GM12878 (cell line): ENCODE data around the gene SORCS2. TPM values are rescaled to one million over a fixed set of nuclear protein-coding genes. Genes with fewer than 3 reads are reported as not detected.

Experiments
- ATAC-seq: fragments of 200-7000 bp; cut with Tn5 transposase; 3 replicates; pipeline ENCODE4 v1.9.1; 2020; ENCODE audit warnings: mild to moderate bottlenecking, moderate library complexity
- BruUV-seq: library from RNA; stranded (reverse); fragments of 400-500 nt; replicated peaks from 2 replicates; lab custom pipeline; 2021; lab: Mats Ljungman, UMichigan
- CTCF ChIA-PET: fragments of 300-600 bp; sonication (Branson Sonifier 250); formaldehyde crosslinking; extraction: SDS; loops from one replicate; lab custom pipeline; 2021; ENCODE audit warnings: inconsistent platforms; lab: Yijun Ruan, JAX
- POLR2A ChIA-PET: fragments of 350-600 bp; formaldehyde crosslinking; extraction: SDS; loops from one replicate; lab custom pipeline; 2021; ENCODE audit warnings: inconsistent platforms; lab: Charles Lee
- RAD21 ChIA-PET: fragments of 300-600 bp; sonication (Branson Sonifier 250); formaldehyde crosslinking; loops from one replicate; lab custom pipeline; 2023; ENCODE audit warnings: antibody characterized with exemption; ENCODE audit not compliant: unreplicated experiment; lab: Charles Lee
- SMC1A ChIA-PET: fragments of 300-600 bp; sonication (Branson Sonifier 250); formaldehyde crosslinking; loops from one replicate; lab custom pipeline; 2023; ENCODE audit not compliant: unreplicated experiment, uncharacterized antibody; lab: Charles Lee
- DNase-seq: peaks from one replicate; pipeline ENCODE4 v3.0.0-alpha.2; 2011; ENCODE audit warnings: low read depth, low spot score
- FAIRE-seq: peaks from 3 replicates; lab custom pipeline; 2011; peaks lifted over from hg19 to GRCh38; lab: Jason Lieb, UNC
- H2AFZ ChIP-seq: 2 replicates; pipeline ENCODE4 v1.6.0; 2011; ENCODE audit warnings: low read depth, low read length, control low read depth; ENCODE audit not compliant: control insufficient read depth
- H3K27ac ChIP-seq: 2 replicates; pipeline ENCODE4 v1.5.1; 2011; ENCODE audit warnings: control low read depth; ENCODE audit not compliant: control insufficient read depth, insufficient read depth
- H3K27me3 ChIP-seq, 2 experiments: replicated peaks in 1 of 2; 2 replicates each; pipeline versions ENCODE4 v1.6.0 to v1.6.1; 2011; ENCODE audit warnings: low read length in 1 of 2; ENCODE audit not compliant: control insufficient read depth in 2 of 2, insufficient read depth in 2 of 2
- H3K36me3 ChIP-seq, 2 experiments: 2 replicates each; pipeline ENCODE4 v1.5.1; 2011; ENCODE audit warnings: low read length in 1 of 2; ENCODE audit not compliant: control insufficient read depth in 2 of 2, insufficient read depth in 2 of 2
- H3K4me1 ChIP-seq: 2 replicates; pipeline ENCODE4 v1.6.1; 2011; ENCODE audit warnings: mild to moderate bottlenecking, low read length, moderate library complexity, mixed read lengths; ENCODE audit not compliant: control insufficient read depth, insufficient read depth
- H3K4me2 ChIP-seq: 2 replicates; pipeline ENCODE4 v1.6.0; 2011; ENCODE audit warnings: control low read depth; ENCODE audit not compliant: control insufficient read depth, insufficient read depth
- H3K4me3 ChIP-seq: fragments of 200-600 bp; sonication (generic); 2 replicates; pipeline ENCODE4 v1.5.1; 2016
- H3K79me2 ChIP-seq: 2 replicates; pipeline ENCODE4 v1.6.0; 2011; ENCODE audit warnings: low read length; ENCODE audit not compliant: control insufficient read depth, insufficient read depth
- H3K9ac ChIP-seq: 2 replicates; pipeline ENCODE4 v1.8.0; 2011; ENCODE audit warnings: low read length, control low read depth, mixed read lengths; ENCODE audit not compliant: control insufficient read depth, insufficient read depth
- H3K9me3 ChIP-seq: replicated peaks from 3 replicates; pipeline ENCODE4 v1.5.1; 2011; ENCODE audit warnings: mild to moderate bottlenecking, low read length; ENCODE audit not compliant: control insufficient read depth, insufficient read depth
- H4K20me1 ChIP-seq: 2 replicates; pipeline ENCODE4 v1.6.0; 2011; ENCODE audit not compliant: control insufficient read depth, insufficient read depth
- CEBPB ChIP-seq, 2 experiments: fragments of 150-350 bp in 1 of 2; IDR thresholded peaks; 2 replicates each; pipeline ENCODE4 v1.6.1; 2012 to 2014; ENCODE audit warnings: low read depth in 2 of 2, low read length in 2 of 2, borderline replicate concordance in 1 of 2, inconsistent platforms in 1 of 2
- CHD4 ChIP-seq: fragments of 200-600 bp; sonication (generic); IDR thresholded peaks from 2 replicates; pipeline ENCODE4 v1.6.1; 2016; ENCODE audit warnings: mild to moderate bottlenecking
- CREB1 ChIP-seq: IDR thresholded peaks from 2 replicates; pipeline ENCODE4 v1.6.1; 2012; ENCODE audit warnings: low read depth, mild to moderate bottlenecking, inconsistent platforms
- EED ChIP-seq: sonication (generic); IDR thresholded peaks from 2 replicates; pipeline ENCODE4 v1.6.1; 2016; ENCODE audit warnings: antibody characterized with exemption, low read depth
- HDAC6 ChIP-seq: fragments of 200-600 bp; sonication (generic); IDR thresholded peaks from one replicate; pipeline ENCODE4 v1.8.0; 2017; ENCODE audit warnings: antibody characterized with exemption; ENCODE audit not compliant: unreplicated experiment
- JUNB ChIP-seq: IDR thresholded peaks from 2 replicates; pipeline ENCODE4 v1.6.1; 2016; ENCODE audit warnings: antibody characterized with exemption, mild to moderate bottlenecking
- NKRF ChIP-seq: fragments of 450-650 bp; conservative IDR thresholded peaks from 2 replicates; pipeline ENCODE4 v1.6.1; 2017; ENCODE audit warnings: mild to moderate bottlenecking, moderate library complexity
- NR2C1 ChIP-seq: fragments of 450-650 bp; IDR thresholded peaks from 2 replicates; pipeline ENCODE4 v1.6.1; 2017; ENCODE audit warnings: antibody characterized with exemption, mild to moderate bottlenecking, moderate library complexity
- POLR2AphosphoS5 ChIP-seq: IDR thresholded peaks from 2 replicates; pipeline ENCODE4 v1.6.1; 2011; ENCODE audit warnings: mild to moderate bottlenecking, low read length, inconsistent platforms
- RCOR1 ChIP-seq: conservative IDR thresholded peaks from 2 replicates; pipeline ENCODE4 v1.6.1; 2012; ENCODE audit warnings: low read depth, low read length, improper control_type of control experiment
- TAF1 ChIP-seq: IDR thresholded peaks from 2 replicates; pipeline ENCODE4 v1.6.1; 2011; ENCODE audit warnings: mild to moderate bottlenecking, low read depth, low read length, borderline replicate concordance
- TBL1XR1 ChIP-seq: IDR thresholded peaks from 2 replicates; pipeline ENCODE4 v1.6.1; 2012; ENCODE audit warnings: low read depth, low read length, improper control_type of control experiment
- YBX1 ChIP-seq: fragments of 450-650 bp; IDR thresholded peaks from 2 replicates; pipeline ENCODE4 v1.6.1; 2016; ENCODE audit warnings: antibody characterized with exemption
- ZBED1 ChIP-seq: IDR thresholded peaks from 2 replicates; pipeline ENCODE4 v1.6.1; 2016; ENCODE audit warnings: borderline replicate concordance
- ZSCAN29 ChIP-seq: fragments of 450-650 bp; IDR thresholded peaks from 2 replicates; pipeline ENCODE4 v1.6.1; 2017; ENCODE audit warnings: mild to moderate bottlenecking, moderate library complexity
- WGBS: methylation state at CpG from one replicate; pipeline ENCODE4 v1.1.6; 2016; ENCODE audit warnings: low lambda C conversion rate; ENCODE audit not compliant: insufficient replicate concordance, insufficient coverage; ENCODE audit errors: missing lambda C conversion rate; 5-methylcytosine and 5-hydroxymethylcytosine counted together
- in situ Hi-C: fragments of 300-500 bp; cut with MboI; formaldehyde crosslinking; loops from 9 replicates; pipeline ENCODE4 v1.14.3; 2018; ENCODE audit warnings: mixed read lengths
- intact Hi-C: fragments of 100-400 bp; cut with micrococcal nuclease; formaldehyde crosslinking; loops from one replicate; pipeline ENCODE4 v1.14.2; 2022; ENCODE audit not compliant: unreplicated experiment
- polyA plus RNA-seq, 11 experiments: library from polyadenylated mRNA; depleted of rRNA in 4 of 11; unstranded in 6 of 11; stranded (reverse) in 5 of 11; fragments of >200 nt; fragmentation: Nextera tagmentation in 4 of 11; fragmentation: Illumina TruSeq in 1 of 11; extraction: Ambion mirVana in 4 of 11; extraction: Trizol in 1 of 11; gene quantifications; 1 replicate in 1 of 11; 2 replicates in 10 of 11; pipeline versions ENCODE4 v1.2.1 to v1.2.3, GENCODE V29; 2011 to 2016; ENCODE audit warnings: inconsistent platforms in 2 of 11, missing spikeins in 2 of 11, low read depth in 1 of 11
- total RNA-seq, 4 experiments: library from RNA; depleted of rRNA in 3 of 4; stranded (reverse); fragments of >200 nt in 3 of 4; fragmentation: Illumina TruSeq in 1 of 4; extraction: Trizol in 1 of 4; gene quantifications; 2 replicates each; pipeline versions ENCODE4 v1.2.1 to v1.2.3, GENCODE V29; 2013 to 2021
- TF ChIP-seq, protein P1 (sequence below): IDR thresholded peaks from 2 replicates; pipeline ENCODE4 v1.6.1; 2011; ENCODE audit warnings: low read depth, low read length, improper control_type of control experiment, borderline replicate concordance

The SORCS2 gene
- total and polyA plus RNA-seq, 10 of the 15 experiments (the other 5 are each of a cell fraction or from before 2014, with no cell fraction given) = 0.01 to 0.15 (median 0.05) TPM; not detected in 5

DNA sequence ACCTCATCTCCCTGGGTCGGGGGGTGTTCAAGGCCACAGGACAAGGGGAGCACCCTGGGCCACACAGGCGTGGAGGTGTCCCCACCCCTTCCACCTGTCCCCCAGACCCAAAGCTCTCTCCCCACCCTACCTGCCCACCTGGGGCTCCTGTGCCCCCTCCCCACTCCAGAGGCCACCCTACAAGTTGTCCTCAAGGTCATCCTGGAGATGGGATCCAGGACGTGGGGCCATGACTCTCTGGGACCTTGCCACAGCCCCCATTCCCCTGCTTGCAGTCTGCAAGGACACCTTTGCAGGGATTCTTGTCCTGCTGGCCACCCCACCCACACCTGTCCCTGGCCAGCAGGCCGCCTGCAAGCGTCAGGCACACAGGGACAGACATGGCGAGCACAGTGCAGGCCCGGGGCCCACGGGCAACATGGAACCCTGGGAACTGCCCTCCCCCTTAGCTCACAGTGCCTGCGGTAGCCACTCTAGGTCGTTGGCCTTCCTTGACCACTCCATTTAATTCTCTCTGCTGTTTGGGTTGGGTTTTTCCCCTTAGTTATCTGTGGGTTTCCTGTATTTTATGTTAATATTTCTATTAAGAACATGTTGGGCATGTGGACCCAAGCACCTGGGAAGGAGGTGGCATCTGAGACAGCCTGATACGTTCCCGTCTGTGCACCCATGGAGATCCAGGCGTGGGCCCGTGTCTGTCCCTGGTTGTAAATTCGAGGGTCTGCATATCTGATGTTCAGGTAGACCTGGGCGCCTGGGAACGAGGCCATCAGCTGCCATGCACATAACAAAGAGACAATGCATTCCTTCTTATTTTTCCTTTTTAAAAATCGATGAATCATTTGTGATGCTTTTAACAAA, 549.8 kb downstream of the SORCS2 start:
- H3K36me3 ChIP-seq = no peaks in the 10 kb centered on the region
- DNase-seq = no peak
- BruUV-seq = no TSS peak
- intact Hi-C loops = no loop called here
- no peaks in the 10 kb centered on the region for H3K79me2 ChIP-seq
- no peak overlapping the region for H3K9ac ChIP-seq
- H3K4me3 ChIP-seq = no peak overlapping the region
- H3K9me3 ChIP-seq = no peaks in the 10 kb centered on the region
- CTCF ChIA-PET = no interaction called here
- RAD21 ChIA-PET = no interaction called here
- peaks cover 13% of the 10 kb centered on the region for H3K4me1 ChIP-seq
- H4K20me1 ChIP-seq = no peaks in the 10 kb centered on the region
- H3K4me2 ChIP-seq = no peak overlapping the region
- no peak overlapping the region for H2AFZ ChIP-seq
- FAIRE-seq = no peak
- SMC1A ChIA-PET = no interaction called here
- ATAC-seq = no peak
- in situ Hi-C loops = no loop called here
- H3K27ac ChIP-seq = no peak overlapping the region
- POLR2A ChIA-PET = no interaction called here
- 21% methylated on average over 18 of the region's 18 CpGs for WGBS
- TF ChIP-seq ZBED1 = no peak
- TF ChIP-seq TAF1 = no peak
- TF ChIP-seq POLR2AphosphoS5 = no peak
- no peaks in the 10 kb centered on the region; a peak in 1 of 4 replicates for H3K27me3 ChIP-seq

DNA sequence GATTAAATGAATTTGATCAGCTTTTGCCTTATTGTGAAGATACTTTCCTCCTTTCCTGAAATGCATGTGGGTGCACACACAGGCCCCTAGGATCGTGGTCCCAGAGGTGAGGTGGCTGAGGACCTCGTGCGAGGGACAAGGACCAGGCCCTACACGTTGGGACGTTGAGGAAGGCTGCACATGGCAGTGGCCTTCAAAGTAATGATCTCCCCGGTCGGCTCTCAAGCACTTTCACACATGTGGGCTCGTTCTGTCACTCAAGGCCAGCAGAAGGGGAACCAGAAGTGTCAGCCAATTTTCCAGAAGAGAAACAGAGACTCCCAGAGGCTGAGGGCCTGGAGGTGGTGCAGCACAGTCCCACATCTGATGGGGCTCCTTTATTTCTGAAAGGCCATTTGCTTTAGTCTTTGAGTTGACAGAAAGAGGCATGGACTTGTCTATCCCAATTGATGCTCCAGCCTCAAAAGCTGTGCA, 550.5 kb downstream of the SORCS2 start:
- ATAC-seq = no peak
- no peak overlapping the region for H3K9ac ChIP-seq
- no peak overlapping the region for H3K4me3 ChIP-seq
- intact Hi-C loops (no loop called here), in situ Hi-C loops (no loop called here)
- H2AFZ ChIP-seq = no peak overlapping the region
- H3K27ac ChIP-seq = no peak overlapping the region
- H3K79me2 ChIP-seq = no peaks in the 10 kb centered on the region
- H3K4me1 ChIP-seq = peaks cover 13% of the 10 kb centered on the region
- no TSS peak for BruUV-seq
- no peaks in the 10 kb centered on the region for H4K20me1 ChIP-seq
- ChIA-PET CTCF (no interaction called here), RAD21 (no interaction called here), SMC1A (no interaction called here), POLR2A (no interaction called here)
- no peaks in the 10 kb centered on the region; a peak in 1 of 4 replicates for H3K27me3 ChIP-seq
- FAIRE-seq = no peak
- 24% methylated on average over 8 of the region's 8 CpGs for WGBS
- DNase-seq = no peak
- no peak overlapping the region for H3K4me2 ChIP-seq
- H3K9me3 ChIP-seq = no peaks in the 10 kb centered on the region
- H3K36me3 ChIP-seq = no peaks in the 10 kb centered on the region
- TF ChIP-seq CHD4 (no peak), HDAC6 (no peak), CREB1 (no peak), EED (no peak), RCOR1 (no peak), ZSCAN29 (no peak), CEBPB (IDR thresholded peaks at IDR 0.05; ENCODE audit: borderline replicate concordance in 1 of 2, low read depth in 2 of 2, low read length in 2 of 2) (no peak), TBL1XR1 (no peak), NR2C1 (no peak), NKRF (no peak), YBX1 (no peak), JUNB (no peak)
- TF ChIP-seq, protein P1, sequence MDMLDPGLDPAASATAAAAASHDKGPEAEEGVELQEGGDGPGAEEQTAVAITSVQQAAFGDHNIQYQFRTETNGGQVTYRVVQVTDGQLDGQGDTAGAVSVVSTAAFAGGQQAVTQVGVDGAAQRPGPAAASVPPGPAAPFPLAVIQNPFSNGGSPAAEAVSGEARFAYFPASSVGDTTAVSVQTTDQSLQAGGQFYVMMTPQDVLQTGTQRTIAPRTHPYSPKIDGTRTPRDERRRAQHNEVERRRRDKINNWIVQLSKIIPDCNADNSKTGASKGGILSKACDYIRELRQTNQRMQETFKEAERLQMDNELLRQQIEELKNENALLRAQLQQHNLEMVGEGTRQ = no peak
